Psoas muscle (tissue), 8 donors: ENCODE results near the gene EARS2. TPM values are rescaled to one million over a fixed set of nuclear protein-coding genes. Genes with fewer than 3 reads are reported as not detected.

Experiments
- ATAC-seq, 4 donors: fragments of 200-7000 bp; cut with Tn5 transposase; one replicate each; pipeline ENCODE4 v1.9.1; 2020; ENCODE audit warnings: moderate library complexity in 3 of 4, mild to moderate bottlenecking in 2 of 4
- DNase-seq, 2 donors: peaks; one replicate each; pipeline ENCODE4 v3.0.0-alpha.2; 2020
- H3K27ac ChIP-seq: fragments of 200-600 bp; one replicate; pipeline ENCODE4 v1.8.0; 2022
- H3K27me3 ChIP-seq, 3 donors: fragments of 200-600 bp in 1 of 3; one replicate each; pipeline versions ENCODE4 v1.6.1 to v1.8.0; 2013 to 2022; ENCODE audit warnings: low read length in 2 of 3, mild to moderate bottlenecking in 2 of 3, moderate library complexity in 1 of 3; ENCODE audit not compliant: insufficient read depth in 3 of 3
- H3K36me3 ChIP-seq, 2 donors: fragments of 200-600 bp in 1 of 2; one replicate each; pipeline versions ENCODE4 v1.6.1 to v1.8.0; 2013 to 2022; ENCODE audit warnings: low read depth in 1 of 2, mild to moderate bottlenecking in 1 of 2, moderate library complexity in 1 of 2; ENCODE audit not compliant: insufficient read depth in 1 of 2
- H3K4me1 ChIP-seq: fragments of 200-600 bp; one replicate; pipeline ENCODE4 v1.8.0; 2022
- H3K4me3 ChIP-seq: fragments of 200-600 bp; one replicate; pipeline ENCODE4 v1.8.0; 2022; ENCODE audit warnings: mild to moderate bottlenecking
- H3K9me3 ChIP-seq: fragments of 200-600 bp; one replicate; pipeline ENCODE4 v1.8.0; 2022
- CTCF ChIP-seq: fragments of 200-600 bp; IDR thresholded peaks from one replicate; pipeline ENCODE4 v1.8.0; 2022; ENCODE audit warnings: antibody characterized with exemption
- WGBS, 3 donors: extraction: QIAGEN DNeasy Blood & Tissue Kit; methylation state at CpG; one replicate each; pipeline versions ENCODE4 v1.1.6 to v1.1.7; 2013; 5-methylcytosine and 5-hydroxymethylcytosine counted together
- intact Hi-C, 2 donors: fragments of 100-400 bp; cut with DNase I; formaldehyde crosslinking; loops; one replicate each; pipeline versions ENCODE4 v1.11.0 to v1.14.2; 2022
- polyA plus RNA-seq, 3 donors: library from polyadenylated mRNA; stranded (reverse); fragments of 200-250 nt; gene quantifications; one replicate each; pipeline ENCODE4 v1.2.3, GENCODE V29; 2013
- total RNA-seq, 4 donors: library from RNA; stranded (reverse); fragmentation: NEBNext Ultra II Directional in 2 of 4; extraction: Animal tissue kit (Norgen Biotek cat#: 25700) in 2 of 4; gene quantifications; one replicate each; pipeline versions ENCODE4 v1.2.1 to v1.2.4, GENCODE V29; 2021 to 2023
- donor health status: healthy with polysubstance abuse.
- donor health status: DM: no; HTN: no; CAD: no; lungs with moderate emphysema.
- donor health status: Bipolar disorder and iron deficiency.
- donor health status: healthy.
- donor health status: DM: yes; HTN: yes; CAD: no.
- donor health status: DM: no; HTN: no; CAD: no.
- donor health status: DM: no; HTN: no; CAD: no.
- donor health status: DM: yes; HTN: yes; CAD: no.

EARS2 gene
- total and polyA plus RNA-seq, 7 donors = 12.1 to 28.3 (median 19.8) TPM

- Histone ChIP-seq H3K36me3 (peaks cover 19 to 98% of the 10 kb centered on the region in 2 donors), H3K27me3 (no peaks in the 10 kb centered on the region), H3K4me3 (peak overlapping the region; percentile 40), H3K9me3 (no peaks in the 10 kb centered on the region), H3K4me1 (peaks cover 71% of the 10 kb centered on the region), H3K27ac (peak overlapping the region; percentile 76)
- intact Hi-C loops = no loop called here
- no peak for TF ChIP-seq CTCF
- peak; percentile 86 to 90 (median 87) for ATAC-seq
- DNase-seq = peak; percentile 83 to 95
- WGBS, 3 donors = 33 to 61% (median 34%) methylated on average over 9 of the region's 9 CpGs
Measured at GRCh38 chr16:23564575-23565363, 7.6 kb upstream of the EARS2 start.

- peak overlapping the region; percentile 40 for H3K4me3 ChIP-seq
- peak overlapping the region; percentile 56 for H3K27ac ChIP-seq
- peaks cover 23 to 92% of the 10 kb centered on the region in 2 donors for H3K36me3 ChIP-seq
- DNase-seq (peak; percentile 29 to 69), ATAC-seq (peak; percentile 58 to 73 (median 60))
- intact Hi-C loops = no loop called here
- WGBS, 3 donors = 46 to 82% (median 67%) methylated on average over 6 of the region's 6 CpGs
- H3K4me1 ChIP-seq = peaks cover 84% of the 10 kb centered on the region
- no peaks in the 10 kb centered on the region for H3K9me3 ChIP-seq
- TF ChIP-seq CTCF = no peak
- no peaks in the 10 kb centered on the region for H3K27me3 ChIP-seq
Measured at GRCh38 chr16:23563186-23563585, 6.0 kb upstream of the EARS2 start.

GRCh38 chr16:23562505-23562904 is 5.4 kb upstream of the EARS2 start:
- Histone ChIP-seq H3K27ac (peak overlapping the region; percentile 56), H3K4me1 (peaks cover 84% of the 10 kb centered on the region), H3K27me3 (no peaks in the 10 kb centered on the region), H3K4me3 (peak overlapping the region; percentile 40), H3K9me3 (no peaks in the 10 kb centered on the region), H3K36me3 (peaks cover 23 to 86% of the 10 kb centered on the region in 2 donors)
- TF ChIP-seq CTCF = no peak
- DNase-seq (peak in 1 of 2 donors; percentile 68), ATAC-seq (peak in 2 of 4 donors; percentile 3 to 14)
- WGBS, 3 donors = 54 to 81% (median 56%) methylated on average over 13 of the region's 13 CpGs
- intact Hi-C loops = no loop called here

- no peaks in the 10 kb centered on the region for H3K9me3 ChIP-seq
- peaks cover 23 to 76% of the 10 kb centered on the region in 2 donors for H3K36me3 ChIP-seq
- H3K27me3 ChIP-seq = no peaks in the 10 kb centered on the region
- ATAC-seq = no peak
- intact Hi-C loops = no loop called here
- H3K4me3 ChIP-seq = peak overlapping the region; percentile 31
- WGBS, 3 donors = 75 to 78% (median 77%) methylated on average over 5 of the region's 5 CpGs
- TF ChIP-seq CTCF = no peak
- H3K27ac ChIP-seq = peak overlapping the region; percentile 42
- peaks cover 82% of the 10 kb centered on the region for H3K4me1 ChIP-seq
- no peak for DNase-seq
Measured at GRCh38 chr16:23561586-23561985, 4.4 kb upstream of the EARS2 start.
